ENCODE measurements around the gene NGDN.
"Not testable (repeated sequence)": the region's sequence is repeated elsewhere in the genome, so short reads cannot be mapped to it uniquely, and the experiment has no call there.

NGDN gene, protein sequence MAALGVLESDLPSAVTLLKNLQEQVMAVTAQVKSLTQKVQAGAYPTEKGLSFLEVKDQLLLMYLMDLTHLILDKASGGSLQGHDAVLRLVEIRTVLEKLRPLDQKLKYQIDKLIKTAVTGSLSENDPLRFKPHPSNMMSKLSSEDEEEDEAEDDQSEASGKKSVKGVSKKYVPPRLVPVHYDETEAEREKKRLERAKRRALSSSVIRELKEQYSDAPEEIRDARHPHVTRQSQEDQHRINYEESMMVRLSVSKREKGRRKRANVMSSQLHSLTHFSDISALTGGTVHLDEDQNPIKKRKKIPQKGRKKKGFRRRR

DNA sequence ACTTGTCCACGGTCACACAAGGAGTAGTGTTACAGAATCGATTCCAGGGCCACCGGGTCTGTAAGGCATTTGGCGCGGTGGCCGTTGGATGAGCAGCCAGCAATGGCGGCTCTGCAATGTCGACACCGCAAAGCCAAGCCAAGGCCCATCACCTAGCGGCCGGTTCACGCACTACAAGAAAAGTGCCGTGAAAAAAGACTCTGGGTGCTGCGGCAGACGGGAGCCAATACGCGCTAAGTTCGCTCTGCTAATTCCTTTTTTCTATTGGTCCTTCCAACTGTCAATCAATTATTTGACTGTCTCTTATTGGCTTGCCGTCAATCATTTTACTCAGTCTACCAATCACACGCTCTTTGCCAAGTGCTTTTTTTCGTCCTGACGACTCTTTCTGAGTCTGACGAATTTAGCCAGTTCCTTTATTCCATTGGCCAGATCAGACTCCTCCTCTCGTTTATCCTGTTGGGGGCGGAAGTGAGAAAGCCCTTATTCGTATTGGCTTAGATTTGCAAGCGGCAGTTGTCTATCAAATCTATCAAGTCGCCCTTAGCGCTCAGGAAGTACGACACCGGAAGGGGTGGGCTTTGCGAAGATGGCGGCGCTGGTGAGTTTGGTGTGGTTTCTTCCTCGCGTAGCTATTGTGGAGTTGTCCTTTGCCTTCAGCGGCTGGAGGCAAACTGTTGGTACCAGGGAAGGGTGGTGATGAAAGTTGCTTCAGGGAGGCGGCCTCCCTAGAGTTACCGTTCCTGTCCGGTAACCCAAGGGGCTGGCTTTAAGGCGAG lies at the start of gene NGDN:
Gene NGDN (plus strand): TSS at position 577 of the 779 bp plus-strand sequence. CDS start 13 bp downstream, at position 590.
- CTCF ChIA-PET: interaction anchor here (0.6 kb wide), 1 partner anchor 15 kb away, joined by 4 read pairs; no protein-coding TSS in a partner anchor
- peak; percentile 98 for DNase-seq (ENCODE audit: low spot score)
- H3K27ac ChIP-seq: peak within 1 kb of the TSS; percentile 78
- peak; percentile 85 for TF ChIP-seq CTCF (conservative IDR thresholded peaks at IDR 0.05; ENCODE audit: low read depth)
- POLR2A ChIA-PET (ENCODE audit: low non-redundant PET): no interaction called here

GRCh38 chr14:23421594-23421993 lies 47.9 kb upstream of the NGDN start:
- no peak for TF ChIP-seq CTCF (conservative IDR thresholded peaks at IDR 0.05; ENCODE audit: low read depth)
- ChIA-PET CTCF (interaction anchor here (0.7 kb wide), 1 partner anchor 120 kb away, joined by 3 read pairs; no protein-coding TSS in a partner anchor), POLR2A (ENCODE audit: low non-redundant PET) (no interaction called here)
- no peak overlapping the region for H3K27ac ChIP-seq
- DNase-seq (ENCODE audit: low spot score): no peak

DNA sequence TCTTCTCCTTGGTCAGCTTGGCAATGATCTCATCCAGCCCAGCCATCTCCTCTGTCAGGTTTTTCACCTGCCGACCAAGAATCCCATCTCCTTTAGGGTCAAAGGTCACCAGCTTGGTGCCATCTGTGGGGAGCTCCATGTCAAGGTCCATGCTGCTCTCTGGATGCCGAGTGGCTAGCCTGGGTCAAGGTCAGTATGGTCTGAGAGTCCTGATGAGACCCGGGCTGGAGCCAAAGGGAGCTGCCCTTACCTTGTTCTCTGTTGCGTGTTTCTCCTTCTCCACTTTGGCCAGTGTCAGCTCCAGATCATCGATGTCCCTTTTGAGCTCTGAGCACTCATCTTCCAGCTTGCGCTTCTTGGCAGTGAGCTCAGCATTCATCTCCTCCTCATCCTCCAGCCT lies 45.8 kb upstream of the NGDN start:
- POLR2A ChIA-PET (ENCODE audit: low non-redundant PET): no interaction called here
- H3K27ac ChIP-seq: no peak overlapping the region
- no peak for DNase-seq (ENCODE audit: low spot score)
- TF ChIP-seq CTCF (conservative IDR thresholded peaks at IDR 0.05; ENCODE audit: low read depth): no peak
- CTCF ChIA-PET: no interaction called here

- ChIA-PET CTCF (no interaction called here), POLR2A (ENCODE audit: low non-redundant PET) (no interaction called here)
- no peak for DNase-seq (ENCODE audit: low spot score)
- TF ChIP-seq CTCF (conservative IDR thresholded peaks at IDR 0.05; ENCODE audit: low read depth): no peak
- H3K27ac ChIP-seq: no peak overlapping the region
These were observed 44.3 kb upstream of the NGDN start for GRCh38 chr14:23425169-23425568.

DNA sequence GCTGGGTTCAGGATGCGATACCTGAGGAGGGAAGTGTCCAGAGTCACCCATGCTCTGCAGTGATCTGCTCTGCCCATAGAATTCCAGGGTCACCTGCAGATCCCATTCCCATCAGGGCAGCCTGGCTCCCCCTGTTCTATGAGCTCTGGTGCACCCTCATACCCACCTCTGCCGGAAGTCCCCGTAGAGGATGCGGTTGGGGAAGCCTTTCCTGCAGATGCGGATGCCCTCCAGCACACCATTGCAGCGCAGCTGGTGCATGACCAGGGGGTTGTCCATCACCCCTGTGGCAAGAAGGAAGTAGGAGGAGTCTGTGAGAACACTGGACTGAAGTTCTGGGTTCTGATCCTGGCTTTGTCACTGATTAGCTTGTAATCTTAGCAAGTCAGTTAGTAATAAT lies 43.7 kb upstream of the NGDN start:
- POLR2A ChIA-PET (ENCODE audit: low non-redundant PET); CTCF ChIA-PET; DNase-seq (ENCODE audit: low spot score); H3K27ac ChIP-seq: not testable (repeated sequence)

GRCh38 chr14:23428686-23429495 lies 40.6 kb upstream of the NGDN start:
- no peak overlapping the region for H3K27ac ChIP-seq
- POLR2A ChIA-PET (ENCODE audit: low non-redundant PET): no interaction called here
- TF ChIP-seq CTCF (conservative IDR thresholded peaks at IDR 0.05; ENCODE audit: low read depth): no peak
- CTCF ChIA-PET: no interaction called here
- DNase-seq (ENCODE audit: low spot score): no peak

Data from RWPE1 (cell line).